Cardiac atrium fibroblast (primary cell): Measurements from ENCODE around the gene MTAP. TPM values are rescaled to one million over a fixed set of nuclear protein-coding genes. Genes with fewer than 3 reads are reported as not detected.

ENCODE experiments used
- total RNA-seq: library from RNA; depleted of rRNA; stranded (reverse); fragments of >200 nt; gene quantifications from 2 replicates; pipeline ENCODE4 v1.2.3, GENCODE V29; 2015

Gene MTAP
- total RNA-seq: 22.7 and 24.4 TPM in 2 replicates

GRCh38 chr9:21802418-21803000 is at the start of gene MTAP:
Gene MTAP, plus strand, starts transcription at chr9:21802636. Its CDS starts 113 bp downstream, at chr9:21802749.

Other genes with a start within 250 kb of the MTAP start
- gene CDKN2A, start 191.8 kb downstream of the MTAP start, total RNA-seq: 8.7 and 11.8 TPM in 2 replicates
- 0.16 and 0.18 TPM in 2 replicates for gene CDKN2B-AS1, start 192.2 kb downstream of the MTAP start, total RNA-seq
- gene CDKN2B, start 206.7 kb downstream of the MTAP start, total RNA-seq: 5.1 and 16.8 TPM in 2 replicates